Measurements from ENCODE around the gene OVOL2.
"Not testable (repeated sequence)": the region's sequence is repeated elsewhere in the genome, so short reads cannot be mapped to it uniquely, and the experiment has no call there.

OVOL2 gene

DNA sequence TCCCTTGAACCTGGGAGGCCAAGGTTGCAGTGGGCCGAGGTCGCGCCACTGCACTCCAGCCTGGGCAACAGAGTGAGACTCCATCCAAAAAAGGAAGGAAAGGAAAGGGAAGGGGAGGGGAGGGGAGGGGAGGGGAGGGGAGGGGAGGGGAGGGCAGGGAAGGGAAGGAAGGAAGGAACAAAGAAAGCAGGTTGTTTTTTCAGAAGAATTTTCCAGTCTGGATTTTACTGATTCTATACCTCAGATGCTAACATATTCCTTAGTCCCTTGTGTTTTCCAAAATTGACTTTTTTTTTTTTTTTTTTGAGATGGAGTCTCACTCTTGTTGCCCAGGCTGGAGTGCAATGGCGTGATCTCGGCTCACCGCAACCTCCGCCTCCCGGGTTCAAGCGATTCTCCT is 23.1 kb upstream of the OVOL2 start:
- not testable (repeated sequence) for H3K9me3 Mint-ChIP-seq; H3K4me3 Mint-ChIP-seq; ATAC-seq (replicated peaks; ENCODE audit: extremely low read depth, poor library complexity, severe bottlenecking); H3K36me3 Mint-ChIP-seq (ENCODE audit: insufficient read depth); H3K27ac Mint-ChIP-seq (ENCODE audit: low read depth); H3K4me1 Mint-ChIP-seq; H3K27me3 Mint-ChIP-seq; DNase-seq (ENCODE audit: low spot score in 2 of 2)

GRCh38 chr20:18079756-18080353 is 22.1 kb upstream of the OVOL2 start:
- Mint-ChIP-seq H3K27me3 (peaks cover 11% of the 10 kb centered on the region), H3K4me1 (no peaks in the 10 kb centered on the region), H3K36me3 (ENCODE audit: insufficient read depth) (peaks cover 1% of the 10 kb centered on the region), H3K9me3 (no peaks in the 10 kb centered on the region), H3K4me3 (no peak overlapping the region), H3K27ac (ENCODE audit: low read depth) (no peak overlapping the region)
- ATAC-seq (replicated peaks; ENCODE audit: extremely low read depth, poor library complexity, severe bottlenecking) = no peak
- no peak for DNase-seq (ENCODE audit: low spot score in 2 of 2)

DNA sequence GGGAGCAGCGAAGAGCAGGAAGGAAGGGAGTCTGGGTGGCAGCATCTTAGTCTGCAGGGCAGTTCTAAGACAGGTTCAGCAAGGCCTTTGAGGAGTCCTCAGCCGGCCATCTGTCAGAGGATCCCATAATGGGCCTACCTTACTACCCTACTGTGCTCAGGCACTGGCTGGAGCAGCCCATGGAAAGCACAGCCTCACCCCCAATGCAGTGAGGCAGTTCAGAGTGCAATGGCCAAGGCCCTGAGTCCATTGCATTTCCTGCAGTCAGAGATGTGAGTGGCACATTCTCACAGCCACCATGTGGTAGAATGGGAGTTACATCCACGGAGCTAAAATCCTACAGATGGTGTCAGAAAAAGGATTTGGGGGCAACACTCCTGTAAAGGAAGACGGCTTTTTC is 19.4 kb upstream of the OVOL2 start:
- Mint-ChIP-seq H3K36me3 (ENCODE audit: insufficient read depth) (peaks cover 1% of the 10 kb centered on the region), H3K27ac (ENCODE audit: low read depth) (no peak overlapping the region), H3K4me3 (no peak overlapping the region), H3K9me3 (no peaks in the 10 kb centered on the region), H3K4me1 (no peaks in the 10 kb centered on the region), H3K27me3 (peaks cover 36% of the 10 kb centered on the region)
- ATAC-seq (replicated peaks; ENCODE audit: extremely low read depth, poor library complexity, severe bottlenecking) (no peak), DNase-seq (ENCODE audit: low spot score in 2 of 2) (no peak)

DNA sequence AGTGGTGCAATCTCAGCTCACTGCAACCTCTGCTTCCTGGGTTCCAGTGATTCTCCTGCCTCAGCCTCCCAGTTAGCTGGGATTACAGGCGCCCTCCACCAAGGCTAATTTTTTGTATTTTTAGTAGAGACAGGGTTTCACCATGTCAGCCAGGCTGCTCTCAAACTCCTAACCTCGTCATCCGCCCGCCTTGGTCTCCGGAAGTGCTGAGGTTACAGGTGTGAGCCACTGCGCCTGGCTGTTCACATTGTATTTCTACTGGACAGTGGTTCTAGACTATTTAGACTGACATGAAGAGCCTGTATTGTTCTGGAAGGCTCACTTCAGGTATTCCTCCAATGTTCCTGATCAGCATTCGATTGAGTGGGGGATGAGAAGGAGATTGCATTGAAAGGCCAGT is 14.8 kb upstream of the OVOL2 start:
- no peaks in the 10 kb centered on the region for H3K36me3 Mint-ChIP-seq (ENCODE audit: insufficient read depth)
- peaks cover 36% of the 10 kb centered on the region for H3K27me3 Mint-ChIP-seq
- ATAC-seq (replicated peaks; ENCODE audit: extremely low read depth, poor library complexity, severe bottlenecking) (no peak), DNase-seq (ENCODE audit: low spot score in 2 of 2) (no peak)
- no peak overlapping the region for H3K4me3 Mint-ChIP-seq
- H3K4me1 Mint-ChIP-seq = no peaks in the 10 kb centered on the region
- no peaks in the 10 kb centered on the region for H3K9me3 Mint-ChIP-seq
- H3K27ac Mint-ChIP-seq (ENCODE audit: low read depth) = no peak overlapping the region

DNA sequence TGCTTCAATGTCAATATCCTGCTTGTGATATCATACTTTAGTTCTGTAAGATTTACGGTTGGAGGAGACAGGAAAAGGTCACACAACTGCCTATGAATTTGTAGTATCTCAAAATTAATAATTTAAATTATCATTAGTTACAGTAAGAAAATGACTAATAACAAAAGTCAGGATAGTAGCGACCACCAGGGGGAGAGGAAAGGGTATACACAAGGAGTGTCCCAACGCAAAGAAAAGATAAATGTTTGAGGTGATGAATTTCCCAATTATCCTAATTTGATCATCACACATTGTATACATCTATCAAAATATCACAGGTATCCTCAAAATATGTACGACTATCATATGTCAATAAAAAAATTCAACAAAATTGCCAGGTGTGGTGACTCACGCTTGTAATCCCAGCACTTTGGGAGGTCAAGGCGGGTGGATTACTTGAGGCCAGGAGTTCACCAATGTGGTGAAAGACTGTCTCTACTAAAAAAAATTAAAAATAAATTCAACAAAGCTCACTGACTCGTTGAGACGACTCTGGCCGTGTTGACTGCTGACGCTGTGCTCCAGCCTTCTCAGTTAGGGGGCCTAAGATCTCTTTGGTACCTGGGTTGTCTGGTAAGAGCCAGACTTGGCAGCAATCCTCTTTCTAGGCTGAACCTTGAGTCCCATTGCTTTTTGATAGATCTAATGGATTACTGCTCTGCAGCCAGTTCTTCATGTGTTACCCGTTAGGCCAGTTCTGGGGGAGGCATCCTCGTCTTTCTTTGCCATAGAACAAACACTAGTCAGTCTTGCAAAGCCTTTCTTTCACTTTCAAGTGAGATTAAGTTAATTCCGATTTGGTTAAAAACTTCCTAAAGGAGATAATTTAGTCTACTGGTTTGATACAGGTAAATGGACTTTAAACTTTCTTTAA is 9.0 kb upstream of the OVOL2 start:
- ATAC-seq (replicated peaks; ENCODE audit: extremely low read depth, poor library complexity, severe bottlenecking) (no peak), DNase-seq (ENCODE audit: low spot score in 2 of 2) (no peak)
- H3K36me3 Mint-ChIP-seq (ENCODE audit: insufficient read depth) = no peaks in the 10 kb centered on the region
- H3K4me3 Mint-ChIP-seq = no peak overlapping the region
- no peaks in the 10 kb centered on the region for H3K4me1 Mint-ChIP-seq
- H3K27ac Mint-ChIP-seq (ENCODE audit: low read depth) = no peak overlapping the region
- H3K27me3 Mint-ChIP-seq = peaks cover 29% of the 10 kb centered on the region
- no peaks in the 10 kb centered on the region for H3K9me3 Mint-ChIP-seq

DNA sequence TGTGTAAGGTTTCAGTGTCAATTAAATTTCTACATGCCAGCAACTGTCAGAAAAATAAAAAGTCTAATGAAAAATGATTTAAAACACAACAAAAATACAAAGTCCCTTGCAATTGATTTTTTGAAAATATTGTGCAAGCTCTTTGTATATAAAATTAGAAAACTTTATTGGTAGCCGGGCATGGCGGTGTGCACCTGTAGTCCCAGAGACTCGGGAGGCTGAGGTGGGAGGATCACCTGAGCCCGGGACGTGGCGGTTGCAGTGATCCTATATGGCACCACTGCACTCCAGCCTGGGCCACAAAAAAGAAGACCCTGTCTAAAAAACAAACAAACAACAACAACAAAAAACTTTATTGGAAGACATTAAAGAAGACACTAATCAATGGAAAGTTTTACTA is 6.0 kb upstream of the OVOL2 start:
- no peak for DNase-seq (ENCODE audit: low spot score in 2 of 2)
- Mint-ChIP-seq H3K4me1 (no peaks in the 10 kb centered on the region), H3K4me3 (no peak overlapping the region), H3K27me3 (peaks cover 50% of the 10 kb centered on the region), H3K36me3 (ENCODE audit: insufficient read depth) (no peaks in the 10 kb centered on the region), H3K27ac (ENCODE audit: low read depth) (no peak overlapping the region), H3K9me3 (no peaks in the 10 kb centered on the region)
- no peak for ATAC-seq (replicated peaks; ENCODE audit: extremely low read depth, poor library complexity, severe bottlenecking)

- ATAC-seq (replicated peaks; ENCODE audit: extremely low read depth, poor library complexity, severe bottlenecking) (no peak), DNase-seq (ENCODE audit: low spot score in 2 of 2) (no peak)
- Mint-ChIP-seq H3K4me1 (peaks cover 6% of the 10 kb centered on the region), H3K4me3 (no peak overlapping the region), H3K9me3 (no peaks in the 10 kb centered on the region), H3K27me3 (peaks cover 73% of the 10 kb centered on the region), H3K27ac (ENCODE audit: low read depth) (no peak overlapping the region), H3K36me3 (ENCODE audit: insufficient read depth) (peaks cover under 1% of the 10 kb centered on the region)
Measured at GRCh38 chr20:18059603-18060002, 1.9 kb upstream of the OVOL2 start.

DNA sequence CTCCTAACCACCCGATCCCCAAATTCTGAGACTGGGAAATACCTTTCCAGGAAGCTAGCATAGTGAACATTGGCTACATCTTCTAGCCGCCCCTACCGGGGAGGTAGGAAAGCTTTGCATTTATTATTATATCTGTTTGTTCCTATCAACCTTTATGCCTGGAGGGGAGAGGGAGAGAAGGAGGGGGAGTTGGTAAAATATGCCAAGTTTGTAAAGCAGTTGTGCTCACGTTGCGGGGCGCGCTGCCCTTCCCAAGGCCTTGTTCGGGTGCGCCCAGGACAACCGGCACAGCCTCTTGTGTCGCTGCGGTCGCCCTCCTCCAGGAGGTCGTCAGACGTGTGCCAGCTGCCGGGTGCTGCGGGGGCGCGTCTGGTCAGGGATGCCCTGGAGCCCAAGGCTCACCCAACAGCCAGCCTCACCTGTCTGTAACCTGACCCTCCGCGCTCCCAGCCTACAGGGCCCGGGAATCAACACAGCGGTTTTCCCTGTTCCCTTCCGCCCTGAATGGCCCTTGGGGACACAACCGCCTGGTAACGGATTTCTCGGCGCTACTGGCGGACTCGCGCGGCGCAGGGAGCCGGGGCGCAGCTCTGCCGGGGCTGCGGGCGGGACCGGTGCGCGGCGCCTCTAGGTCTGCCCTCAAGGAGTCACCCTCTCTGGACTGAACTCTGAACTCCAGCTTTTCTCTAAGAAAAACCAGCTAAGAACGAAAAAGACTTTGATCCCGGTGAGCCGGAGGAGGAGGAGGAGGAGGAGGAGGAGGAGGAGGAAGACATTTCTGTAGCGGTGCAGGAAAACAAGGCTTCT is 1.1 kb upstream of the OVOL2 start:
- peak overlapping the region; percentile 63 for H3K4me3 Mint-ChIP-seq

GRCh38 chr20:18057994-18058349 is 256 bp upstream of the OVOL2 start:
- no peak for ATAC-seq (replicated peaks; ENCODE audit: extremely low read depth, poor library complexity, severe bottlenecking)
- Mint-ChIP-seq H3K27me3 (peaks cover 74% of the 10 kb centered on the region), H3K4me1 (peaks cover 6% of the 10 kb centered on the region), H3K4me3 (peak overlapping the region; percentile 63), H3K36me3 (ENCODE audit: insufficient read depth) (peaks cover 2% of the 10 kb centered on the region), H3K9me3 (no peaks in the 10 kb centered on the region), H3K27ac (ENCODE audit: low read depth) (no peak overlapping the region)
- DNase-seq (ENCODE audit: low spot score in 2 of 2) = no peak

More for the DNA sequence above, 1.1 kb upstream of the OVOL2 start:
- no peak for ATAC-seq (replicated peaks; ENCODE audit: extremely low read depth, poor library complexity, severe bottlenecking)
- Mint-ChIP-seq H3K36me3 (ENCODE audit: insufficient read depth) (peaks cover 2% of the 10 kb centered on the region), H3K27ac (ENCODE audit: low read depth) (no peak overlapping the region), H3K27me3 (peaks cover 73% of the 10 kb centered on the region), H3K4me1 (peaks cover 6% of the 10 kb centered on the region), H3K9me3 (no peaks in the 10 kb centered on the region)
- DNase-seq (ENCODE audit: low spot score in 2 of 2) = no peak

- peaks cover 76% of the 10 kb centered on the region for H3K27me3 Mint-ChIP-seq
- peak overlapping the region; percentile 67 for H3K4me3 Mint-ChIP-seq
Measured at GRCh38 chr20:18056174-18057100, 1.3 kb downstream of the OVOL2 start.

DNA sequence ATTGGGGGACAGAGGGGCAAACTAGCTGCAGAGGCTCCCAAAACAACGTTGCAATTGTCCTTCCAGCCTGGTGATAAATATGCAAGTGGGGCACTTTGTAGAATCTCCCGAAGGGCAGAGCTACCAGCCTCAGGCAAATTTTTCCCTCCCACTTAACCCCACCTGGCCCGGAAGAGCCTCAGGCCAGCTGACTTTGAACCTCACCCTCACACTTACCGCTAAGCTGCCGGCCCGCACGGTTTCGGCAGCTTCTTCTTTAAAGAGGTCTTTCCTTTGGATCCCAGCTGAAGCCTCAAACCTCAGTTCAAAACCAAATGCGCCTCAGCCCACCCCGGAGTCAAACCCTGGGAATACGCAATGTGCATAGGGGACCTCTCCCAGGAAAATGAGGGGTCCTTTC is 2.5 kb downstream of the OVOL2 start:
- ATAC-seq (replicated peaks; ENCODE audit: extremely low read depth, poor library complexity, severe bottlenecking) (no peak), DNase-seq (ENCODE audit: low spot score in 2 of 2) (no peak)
- no peak overlapping the region for H3K27ac Mint-ChIP-seq (ENCODE audit: low read depth)
- H3K27me3 Mint-ChIP-seq = peaks cover 82% of the 10 kb centered on the region
- H3K9me3 Mint-ChIP-seq = no peaks in the 10 kb centered on the region
- H3K4me3 Mint-ChIP-seq = no peak overlapping the region
- peaks cover 6% of the 10 kb centered on the region for H3K4me1 Mint-ChIP-seq
- H3K36me3 Mint-ChIP-seq (ENCODE audit: insufficient read depth) = peaks cover 2% of the 10 kb centered on the region

More at GRCh38 chr20:18056174-18057100, 1.3 kb downstream of the OVOL2 start:
- no peak overlapping the region for H3K27ac Mint-ChIP-seq (ENCODE audit: low read depth)
- H3K4me1 Mint-ChIP-seq = peaks cover 6% of the 10 kb centered on the region
- H3K9me3 Mint-ChIP-seq = no peaks in the 10 kb centered on the region
- DNase-seq (ENCODE audit: low spot score in 2 of 2) (no peak), ATAC-seq (replicated peaks; ENCODE audit: extremely low read depth, poor library complexity, severe bottlenecking) (no peak)
- peaks cover 2% of the 10 kb centered on the region for H3K36me3 Mint-ChIP-seq (ENCODE audit: insufficient read depth)

- ATAC-seq (replicated peaks; ENCODE audit: extremely low read depth, poor library complexity, severe bottlenecking) (no peak), DNase-seq (ENCODE audit: low spot score in 2 of 2) (no peak)
- Mint-ChIP-seq H3K9me3 (no peaks in the 10 kb centered on the region), H3K4me1 (peaks cover 6% of the 10 kb centered on the region), H3K27ac (ENCODE audit: low read depth) (no peak overlapping the region), H3K27me3 (peaks cover 72% of the 10 kb centered on the region), H3K36me3 (ENCODE audit: insufficient read depth) (peaks cover 2% of the 10 kb centered on the region), H3K4me3 (no peak overlapping the region)
Measured at GRCh38 chr20:18052856-18053255, 4.9 kb downstream of the OVOL2 start.

Data from central memory CD8-positive, alpha-beta T cell (primary cell).